NT2/D1 (cell line): ENCODE results near the gene ZNF385B.

Experiments used
- SUZ12 ChIP-seq: IDR thresholded peaks from 2 replicates; pipeline ENCODE4 v1.6.1; 2011; ENCODE audit not compliant: insufficient read length, insufficient read depth; ENCODE audit errors: extremely low read depth
- YY1 ChIP-seq: IDR thresholded peaks from 2 replicates; pipeline ENCODE4 v1.6.1; 2011; ENCODE audit not compliant: insufficient read length, insufficient read depth
- ZNF274 ChIP-seq: IDR thresholded peaks from 2 replicates; pipeline ENCODE4 v1.6.1; 2011; ENCODE audit warnings: mild to moderate bottlenecking, low read depth, low read length

- TF ChIP-seq YY1: no peak
- no peak for TF ChIP-seq SUZ12
- TF ChIP-seq ZNF274: no peak
Measured at GRCh38 chr2:179712825-179713224, 148.6 kb downstream of the ZNF385B start.
